GM18951 (cell line): Measurements from ENCODE around the gene RAB6A.

ENCODE experiments used
- POLR2A ChIP-seq: IDR thresholded peaks from 4 replicates; pipeline ENCODE4 v1.6.1; 2011; ENCODE audit warnings: mild to moderate bottlenecking; ENCODE audit not compliant: insufficient read length, insufficient read depth; ENCODE audit errors: extremely low read depth
- in situ Hi-C: fragments of 300-500 bp; cut with MboI; formaldehyde crosslinking; loops from one replicate; pipeline ENCODE4 v1.12.0; 2022; ENCODE audit warnings: low sequenced_read_pairs, mixed read lengths, inconsistent platforms; ENCODE audit not compliant: unreplicated experiment

RAB6A gene

GRCh38 chr11:73663604-73664495 lies 97.0 kb downstream of the RAB6A start:
- in situ Hi-C loops = loop anchor here (5.0 kb wide), 1 partner anchor 312 kb away; no protein-coding TSS in a partner anchor

GRCh38 chr11:73662445-73663157 lies 98.3 kb downstream of the RAB6A start:
- in situ Hi-C loops = loop anchor here (5.0 kb wide), 1 partner anchor 310 kb away; no protein-coding TSS in a partner anchor
- TF ChIP-seq POLR2A = no peak

More at GRCh38 chr11:73663604-73664495, 97.0 kb downstream of the RAB6A start:
- TF ChIP-seq POLR2A = no peak

- in situ Hi-C loops = loop anchor here (5.0 kb wide), 1 partner anchor 309 kb away; no protein-coding TSS in a partner anchor
These were observed 99.7 kb downstream of the RAB6A start for GRCh38 chr11:73661035-73661628.

GRCh38 chr11:73660497-73661034 lies 100.3 kb downstream of the RAB6A start:
- in situ Hi-C loops = loop anchor here (5.0 kb wide), 1 partner anchor 308 kb away; no protein-coding TSS in a partner anchor
- TF ChIP-seq POLR2A = no peak

More at GRCh38 chr11:73661035-73661628, 99.7 kb downstream of the RAB6A start:
- TF ChIP-seq POLR2A = no peak

GRCh38 chr11:73659961-73660360 lies 100.9 kb downstream of the RAB6A start:
- no peak for TF ChIP-seq POLR2A
- in situ Hi-C loops = loop anchor here (5.0 kb wide), 1 partner anchor 308 kb away; no protein-coding TSS in a partner anchor

GRCh38 chr11:73656985-73657384 lies 103.9 kb downstream of the RAB6A start:
- no peak for TF ChIP-seq POLR2A
- in situ Hi-C loops = no loop called here

GRCh38 chr11:73655686-73656085 lies 105.2 kb downstream of the RAB6A start:
- no peak for TF ChIP-seq POLR2A
- in situ Hi-C loops = no loop called here

GRCh38 chr11:73654482-73655021 lies 106.3 kb downstream of the RAB6A start:
- in situ Hi-C loops = no loop called here
- TF ChIP-seq POLR2A = no peak

GRCh38 chr11:73653996-73654395 lies 106.9 kb downstream of the RAB6A start:
- TF ChIP-seq POLR2A = no peak
- in situ Hi-C loops = no loop called here

GRCh38 chr11:73652856-73653559 lies 107.9 kb downstream of the RAB6A start:
- TF ChIP-seq POLR2A = no peak
- in situ Hi-C loops = no loop called here

GRCh38 chr11:73652046-73652730 lies 108.7 kb downstream of the RAB6A start:
- TF ChIP-seq POLR2A = no peak
- in situ Hi-C loops = no loop called here
